Measurements from ENCODE around the gene ARL6IP4.
"Not testable (repeated sequence)": the region's sequence is repeated elsewhere in the genome, so short reads cannot be mapped to it uniquely, and the experiment has no call there.

Gene ARL6IP4

DNA sequence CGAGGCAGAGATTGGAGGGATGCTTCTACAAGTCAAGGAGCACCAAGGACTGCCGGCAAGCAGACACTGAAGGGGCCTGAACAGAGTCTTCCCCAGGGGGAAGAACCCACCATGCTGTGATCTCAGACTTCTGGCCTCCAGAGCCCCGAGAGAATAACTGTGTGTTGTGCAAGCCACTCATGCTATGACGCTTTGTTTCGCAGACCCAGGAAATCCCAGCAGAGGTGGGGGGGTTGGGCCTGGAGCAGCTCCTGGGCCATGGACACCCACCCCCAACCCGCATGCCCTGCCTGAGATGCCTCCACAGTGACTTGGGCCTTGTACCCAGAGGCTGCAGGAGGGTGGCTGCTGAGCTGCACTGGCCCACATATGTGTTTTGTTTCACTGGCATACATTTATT lies 31.2 kb downstream of the ARL6IP4 start:
- H3K4me3 ChIP-seq (replicated peaks; ENCODE audit: low read depth, low read length) = no peak overlapping the region
- no peak for DNase-seq (ENCODE audit: extremely low read depth, low read depth)
- TF ChIP-seq, protein P1, sequence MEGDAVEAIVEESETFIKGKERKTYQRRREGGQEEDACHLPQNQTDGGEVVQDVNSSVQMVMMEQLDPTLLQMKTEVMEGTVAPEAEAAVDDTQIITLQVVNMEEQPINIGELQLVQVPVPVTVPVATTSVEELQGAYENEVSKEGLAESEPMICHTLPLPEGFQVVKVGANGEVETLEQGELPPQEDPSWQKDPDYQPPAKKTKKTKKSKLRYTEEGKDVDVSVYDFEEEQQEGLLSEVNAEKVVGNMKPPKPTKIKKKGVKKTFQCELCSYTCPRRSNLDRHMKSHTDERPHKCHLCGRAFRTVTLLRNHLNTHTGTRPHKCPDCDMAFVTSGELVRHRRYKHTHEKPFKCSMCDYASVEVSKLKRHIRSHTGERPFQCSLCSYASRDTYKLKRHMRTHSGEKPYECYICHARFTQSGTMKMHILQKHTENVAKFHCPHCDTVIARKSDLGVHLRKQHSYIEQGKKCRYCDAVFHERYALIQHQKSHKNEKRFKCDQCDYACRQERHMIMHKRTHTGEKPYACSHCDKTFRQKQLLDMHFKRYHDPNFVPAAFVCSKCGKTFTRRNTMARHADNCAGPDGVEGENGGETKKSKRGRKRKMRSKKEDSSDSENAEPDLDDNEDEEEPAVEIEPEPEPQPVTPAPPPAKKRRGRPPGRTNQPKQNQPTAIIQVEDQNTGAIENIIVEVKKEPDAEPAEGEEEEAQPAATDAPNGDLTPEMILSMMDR (IDR thresholded peaks at IDR 0.05; ENCODE audit: low read depth, low read length, missing control alignments) = no peak

DNA sequence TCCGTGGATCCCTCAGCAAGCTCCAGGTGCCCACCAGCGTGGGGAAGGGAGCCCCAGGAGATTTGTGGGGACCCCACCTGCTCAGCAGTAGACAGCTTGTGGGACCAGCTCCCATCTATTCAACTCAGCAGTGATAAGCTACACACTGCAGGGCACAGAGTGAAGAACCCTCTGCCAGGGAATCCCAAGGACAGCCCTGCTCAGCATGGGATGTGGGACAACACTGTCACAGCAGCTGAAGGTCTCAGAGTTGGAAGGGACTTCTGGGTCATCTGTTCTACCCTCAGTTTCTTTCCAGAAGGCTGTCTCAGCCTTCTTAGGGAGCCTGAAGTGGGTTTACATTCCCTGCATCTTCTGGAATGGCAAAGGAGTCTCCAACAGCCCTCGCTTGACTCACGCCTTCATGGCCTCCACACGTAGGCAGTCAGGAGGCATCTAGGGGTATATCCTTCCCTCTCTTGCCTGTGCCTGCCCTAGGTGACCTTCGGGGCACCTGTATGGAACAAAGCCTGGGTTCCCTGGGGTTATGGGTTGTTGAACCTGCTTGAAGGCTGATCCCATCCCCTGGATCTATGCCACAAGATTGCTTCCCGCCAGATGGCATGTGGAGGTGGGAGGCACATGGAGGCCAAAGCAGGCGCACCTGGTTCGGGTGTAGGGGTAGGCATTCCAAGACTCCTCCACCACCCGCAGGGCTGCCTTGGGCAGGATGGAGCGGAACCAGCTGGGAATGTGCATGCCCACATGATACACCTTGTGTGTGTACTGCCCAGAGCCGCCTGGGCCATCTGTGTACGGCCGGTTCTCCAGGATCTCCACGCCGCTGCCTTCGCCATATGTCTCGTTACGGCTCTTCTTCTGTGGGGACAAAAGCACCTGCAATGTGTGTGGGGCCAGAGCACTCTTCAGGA lies 33.0 kb downstream of the ARL6IP4 start:
- no peak overlapping the region for H3K4me3 ChIP-seq (replicated peaks; ENCODE audit: low read depth, low read length)
- no peak for DNase-seq (ENCODE audit: extremely low read depth, low read depth)
- TF ChIP-seq, protein P1 (IDR thresholded peaks at IDR 0.05; ENCODE audit: low read depth, low read length, missing control alignments) = no peak

DNA sequence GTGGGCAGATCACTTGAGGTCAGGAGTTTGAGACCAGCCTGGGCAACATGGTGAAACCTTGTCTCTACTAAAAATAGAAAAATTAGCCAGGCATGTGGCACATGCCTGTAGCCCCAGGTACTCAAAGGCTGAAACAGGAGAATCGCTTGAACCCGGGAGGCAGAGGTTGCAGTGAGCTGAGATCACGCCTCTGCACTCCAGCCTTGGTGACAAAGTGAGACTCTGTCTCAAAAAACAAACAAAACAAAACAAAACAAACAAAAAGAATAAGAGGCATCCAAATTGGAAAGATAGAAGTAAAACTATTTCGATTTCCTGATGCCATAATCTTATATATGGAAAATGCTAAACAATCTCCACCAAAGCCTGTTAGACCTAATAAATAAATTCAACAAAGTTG lies 34.0 kb downstream of the ARL6IP4 start:
- not testable (repeated sequence) for DNase-seq (ENCODE audit: extremely low read depth, low read depth)

DNA sequence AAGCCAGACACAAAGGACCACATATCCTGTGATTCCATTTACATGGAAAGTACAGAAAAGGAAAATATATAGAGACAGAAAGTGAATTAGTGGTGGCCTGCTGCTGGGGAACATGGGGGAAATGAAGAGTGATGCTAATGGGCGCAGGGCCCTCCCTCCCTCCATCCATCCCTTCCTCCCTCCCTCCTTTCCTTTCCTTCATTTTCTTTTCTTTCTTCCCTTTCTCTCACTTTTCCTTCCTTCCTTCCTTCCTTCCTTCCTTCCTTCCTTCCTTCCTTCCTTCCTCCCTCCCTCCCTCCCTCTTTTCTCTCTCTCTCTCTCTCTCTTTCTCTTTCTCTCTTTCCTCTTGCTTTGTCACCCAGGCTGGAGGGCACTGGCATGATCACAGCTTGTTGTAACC lies 37.3 kb downstream of the ARL6IP4 start:
- TF ChIP-seq, protein P1 (IDR thresholded peaks at IDR 0.05; ENCODE audit: low read depth, low read length, missing control alignments) = no peak
- no peak overlapping the region for H3K4me3 ChIP-seq (replicated peaks; ENCODE audit: low read depth, low read length)
- DNase-seq (ENCODE audit: extremely low read depth, low read depth) = no peak

More for the DNA sequence above, 34.0 kb downstream of the ARL6IP4 start:
- H3K4me3 ChIP-seq (replicated peaks; ENCODE audit: low read depth, low read length) = not testable (repeated sequence)

DNA sequence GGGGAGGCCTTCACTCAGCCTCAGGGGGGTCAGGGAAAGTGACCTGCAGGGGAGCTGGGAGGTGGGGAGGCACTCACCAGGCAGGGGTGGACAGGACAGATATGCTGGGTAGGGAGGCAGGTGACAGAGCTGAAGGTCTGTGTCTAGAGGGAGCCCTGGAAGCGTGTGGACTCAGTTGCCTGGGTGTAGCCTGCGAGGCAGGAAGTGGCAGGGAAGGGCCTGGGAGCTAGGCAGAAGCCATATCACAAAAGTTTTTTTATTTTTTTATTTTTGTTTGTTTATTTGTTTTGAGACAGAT lies 39.3 kb downstream of the ARL6IP4 start:
- no peak overlapping the region for H3K4me3 ChIP-seq (replicated peaks; ENCODE audit: low read depth, low read length)
- no peak for DNase-seq (ENCODE audit: extremely low read depth, low read depth)
- TF ChIP-seq, protein P1 (IDR thresholded peaks at IDR 0.05; ENCODE audit: low read depth, low read length, missing control alignments) = no peak

DNA sequence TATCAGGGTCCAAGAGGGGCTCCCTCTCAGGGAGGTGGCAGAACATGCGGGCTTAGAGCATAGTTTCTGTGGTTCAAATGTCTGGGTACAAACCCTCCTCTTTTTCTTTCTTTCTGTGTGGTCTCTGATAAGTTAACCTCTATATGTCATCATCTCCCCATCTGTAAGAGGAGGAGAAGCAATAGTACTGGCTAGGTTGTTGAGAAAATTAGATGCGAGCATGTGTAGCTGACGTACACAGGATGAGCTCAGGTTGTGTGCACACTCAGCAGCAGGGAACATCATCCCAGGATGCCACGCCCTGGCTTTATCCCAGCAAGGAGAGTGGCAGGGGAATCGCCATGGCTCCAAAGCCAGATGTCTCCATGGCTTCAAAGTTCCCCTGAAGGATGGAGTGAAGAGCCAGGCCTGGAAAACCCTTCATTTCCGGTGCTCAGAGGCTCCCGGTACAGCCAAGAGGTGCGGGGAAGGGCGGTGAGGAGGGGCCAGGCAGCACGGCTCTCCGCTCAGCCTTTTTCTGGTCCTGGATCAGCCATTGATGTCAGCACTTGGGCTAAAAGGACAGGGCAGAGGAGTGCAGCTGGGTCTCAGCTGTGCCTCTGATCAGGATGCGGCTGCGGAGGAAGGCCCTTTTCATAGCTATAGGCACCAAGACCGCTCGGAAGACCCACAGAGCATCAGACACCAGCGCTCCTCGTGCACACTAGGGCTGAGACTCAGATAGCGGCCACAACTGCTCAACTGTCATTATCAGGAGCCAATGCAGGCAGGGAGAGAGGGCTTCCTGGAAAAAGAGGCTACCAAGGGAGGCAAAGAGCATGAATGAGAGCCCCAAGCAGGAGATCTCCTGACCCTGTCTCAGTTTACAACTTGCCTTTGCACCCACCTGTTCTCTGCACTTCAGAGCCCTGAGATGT lies 41.5 kb downstream of the ARL6IP4 start:
- DNase-seq (ENCODE audit: extremely low read depth, low read depth) = no peak
- no peak overlapping the region for H3K4me3 ChIP-seq (replicated peaks; ENCODE audit: low read depth, low read length)

More for the DNA sequence above, 41.5 kb downstream of the ARL6IP4 start:
- TF ChIP-seq, protein P1 (IDR thresholded peaks at IDR 0.05; ENCODE audit: low read depth, low read length, missing control alignments) = no peak

Measured in HFF-Myc (cell line).